SK-N-SH (cell line): Measurements from ENCODE around the gene SVIL. TPM values are rescaled to one million over a fixed set of nuclear protein-coding genes. Genes with fewer than 3 reads are reported as not detected.
"Not testable (repeated sequence)": the region's sequence is repeated elsewhere in the genome, so short reads cannot be mapped to it uniquely, and the experiment has no call there.

ENCODE experiments used
- CTCF ChIA-PET: fragments of 300-600, 350-600 bp; formaldehyde crosslinking; extraction: SDS; loops from one replicate; lab custom pipeline; 2021; lab: Yijun Ruan, JAX
- POLR2A ChIA-PET: fragments of 350-600 bp; sonication (Branson Sonifier 250); formaldehyde crosslinking; extraction: SDS; loops from one replicate; lab custom pipeline; 2020; ENCODE audit warnings: antibody characterized with exemption, inconsistent platforms; lab: Yijun Ruan, JAX
- DNase-seq: peaks from one replicate; pipeline ENCODE4 v3.0.0; 2012
- H2AFZ ChIP-seq: fragments of 200-600 bp; sonication (generic); 2 replicates; pipeline ENCODE4 v1.8.1; 2016; ENCODE audit warnings: antibody characterized with exemption, mild to moderate bottlenecking, low read depth
- H3F3A ChIP-seq: fragments of 200-600 bp; sonication (generic); replicated peaks from 2 replicates; pipeline ENCODE3; 2016; ENCODE audit warnings: antibody characterized with exemption, mild to moderate bottlenecking; ENCODE audit not compliant: insufficient read depth
- H3K27ac ChIP-seq, 2 experiments: fragments of 200-500 bp in 1 of 2; fragments of 200-600 bp in 1 of 2; sonication (Bioruptor generic) in 1 of 2; sonication (generic), shearing (Covaris generic) in 1 of 2; 2 replicates each; pipeline versions ENCODE4 v1.5.1 to v1.6.1; 2014 to 2016; ENCODE audit warnings: low read depth in 2 of 2, inconsistent platforms in 1 of 2, low read length in 1 of 2, mild to moderate bottlenecking in 1 of 2, mixed read lengths in 1 of 2
- H3K27me3 ChIP-seq: fragments of 200-600 bp; sonication (generic), shearing (Covaris generic); 2 replicates; pipeline ENCODE4 v1.6.1; 2016; ENCODE audit warnings: mixed run types; ENCODE audit not compliant: insufficient read depth
- H3K36me3 ChIP-seq, 2 experiments: fragments of 200-500 bp in 1 of 2; fragments of 200-600 bp in 1 of 2; sonication (Bioruptor generic) in 1 of 2; sonication (generic) in 1 of 2; replicated peaks in 1 of 2; 2 replicates each; pipeline versions ENCODE3 to v1.5.1; 2014 to 2016; ENCODE audit warnings: low read length in 1 of 2, mild to moderate bottlenecking in 1 of 2; ENCODE audit not compliant: insufficient read depth in 2 of 2, control insufficient read depth in 1 of 2
- H3K4me1 ChIP-seq, 2 experiments: fragments of 200-500 bp in 1 of 2; fragments of 200-600 bp in 1 of 2; sonication (Bioruptor generic) in 1 of 2; sonication (generic), shearing (Covaris generic) in 1 of 2; 2 replicates each; pipeline versions ENCODE4 v1.5.1 to v1.6.1; 2014 to 2016; ENCODE audit warnings: low read depth in 1 of 2, low read length in 1 of 2, mixed run types in 1 of 2; ENCODE audit not compliant: insufficient read depth in 2 of 2, control insufficient read depth in 1 of 2
- H3K4me2 ChIP-seq: fragments of 200-600 bp; sonication (generic), shearing (Covaris generic); 2 replicates; pipeline ENCODE4 v1.6.1; 2017; ENCODE audit warnings: mixed run types
- H3K4me3 ChIP-seq, 2 experiments: fragments of 200-500 bp in 1 of 2; fragments of 200-600 bp in 1 of 2; sonication (Bioruptor generic) in 1 of 2; sonication (generic), shearing (Covaris generic) in 1 of 2; 2 replicates each; pipeline versions ENCODE4 v1.5.1 to v1.8.1; 2014 to 2016; ENCODE audit warnings: low read depth in 2 of 2, inconsistent platforms in 1 of 2, low read length in 1 of 2, mild to moderate bottlenecking in 1 of 2, mixed read lengths in 1 of 2, moderate library complexity in 1 of 2
- H3K79me2 ChIP-seq: fragments of 200-600 bp; sonication (generic); 2 replicates; pipeline ENCODE4 v1.8.1; 2017; ENCODE audit warnings: mild to moderate bottlenecking; ENCODE audit not compliant: insufficient read depth
- H3K9ac ChIP-seq: fragments of 200-600 bp; sonication (generic); 2 replicates; pipeline ENCODE4 v1.6.1; 2017; ENCODE audit warnings: mixed run types
- H3K9me2 ChIP-seq: fragments of 200-600 bp; sonication (generic); 2 replicates; pipeline ENCODE4 v1.6.1; 2017; ENCODE audit warnings: mixed run types
- H3K9me3 ChIP-seq: fragments of 200-600 bp; sonication (generic); 2 replicates; pipeline ENCODE4 v1.6.1; 2017; ENCODE audit warnings: mixed run types, mild to moderate bottlenecking, moderate library complexity
- H4K20me1 ChIP-seq: fragments of 200-600 bp; sonication (generic); 2 replicates; pipeline ENCODE4 v1.6.1; 2017; ENCODE audit warnings: mild to moderate bottlenecking, mixed run types; ENCODE audit not compliant: insufficient read depth
- FOSL2 ChIP-seq: IDR thresholded peaks from 2 replicates; pipeline ENCODE4 v1.4.0; 2012; ENCODE audit warnings: low read depth, mild to moderate bottlenecking, moderate library complexity, borderline replicate concordance
- FOXJ3 ChIP-seq: sonication (generic); formaldehyde crosslinking; IDR thresholded peaks from 2 replicates; pipeline ENCODE4 v1.5.1; 2020; ENCODE audit warnings: mild to moderate bottlenecking, missing genetic modification reagents
- GABPA ChIP-seq: IDR thresholded peaks from 2 replicates; pipeline ENCODE4 v1.4.0; 2012; ENCODE audit warnings: low read depth, mild to moderate bottlenecking
- GATA2 ChIP-seq: sonication (generic); formaldehyde crosslinking; IDR thresholded peaks from 2 replicates; pipeline ENCODE4 v1.5.0; 2020; ENCODE audit warnings: mild to moderate bottlenecking, missing genetic modification reagents
- NRF1 ChIP-seq: IDR thresholded peaks from 2 replicates; pipeline ENCODE4 v1.6.1; 2012; ENCODE audit warnings: low read depth, mild to moderate bottlenecking, low read length
- PBX3 ChIP-seq: IDR thresholded peaks from 2 replicates; pipeline ENCODE4; 2012
- POLR2AphosphoS5 ChIP-seq: IDR thresholded peaks from 2 replicates; pipeline ENCODE4 v1.6.1; 2012; ENCODE audit warnings: low read depth, low read length
- RCOR1 ChIP-seq: fragments of 150-350 bp; IDR thresholded peaks from 2 replicates; pipeline ENCODE4 v1.6.1; 2017; ENCODE audit warnings: antibody characterized with exemption, low read length
- RFX5 ChIP-seq: IDR thresholded peaks from 2 replicates; pipeline ENCODE4 v1.6.1; 2012; ENCODE audit warnings: mild to moderate bottlenecking, improper control_type of control experiment, low read length
- RXRA ChIP-seq: IDR thresholded peaks from 2 replicates; pipeline ENCODE4 v1.4.0; 2012; ENCODE audit warnings: low read depth, mild to moderate bottlenecking, borderline replicate concordance
- SIN3A ChIP-seq: IDR thresholded peaks from 2 replicates; pipeline ENCODE4 v1.6.1; 2012; ENCODE audit warnings: low read depth, mild to moderate bottlenecking, low read length, moderate library complexity, borderline replicate concordance
- SMC3 ChIP-seq: IDR thresholded peaks from 2 replicates; pipeline ENCODE4 v1.6.1; 2012; ENCODE audit warnings: low read depth, low read length, improper control_type of control experiment
- TEAD4 ChIP-seq: IDR thresholded peaks from 2 replicates; pipeline ENCODE4 v1.4.0; 2012; ENCODE audit warnings: mild to moderate bottlenecking, borderline replicate concordance; ENCODE audit not compliant: insufficient read depth
- USF1 ChIP-seq: IDR thresholded peaks from 2 replicates; pipeline ENCODE4 v1.4.0; 2012; ENCODE audit warnings: low read depth, borderline replicate concordance
- USF2 ChIP-seq: fragments of 150-350 bp; IDR thresholded peaks from 2 replicates; pipeline ENCODE4 v1.6.1; 2017; ENCODE audit warnings: antibody characterized with exemption, low read length, low read depth, borderline replicate concordance
- ZBTB33 ChIP-seq: IDR thresholded peaks from 2 replicates; pipeline ENCODE4 v1.4.0; 2012; ENCODE audit warnings: low read depth, borderline replicate concordance
- WGBS: methylation state at CpG from one replicate; pipeline ENCODE4 v1.1.6; 2017; ENCODE audit warnings: low lambda C conversion rate; 5-methylcytosine and 5-hydroxymethylcytosine counted together
- polyA plus RNA-seq, 3 experiments: library from polyadenylated mRNA; depleted of rRNA; stranded (reverse); fragments of >200 nt; gene quantifications; 2 replicates each; pipeline ENCODE4 v1.2.3, GENCODE V29; 2012

SVIL gene
- polyA plus RNA-seq, 1 of the 3 experiments (the other 2 are of a cell fraction), result 48.7 TPM

GRCh38 chr10:29627201-29628132 is 7.3 kb downstream of the SVIL start (continued):
- peak; percentile 33 for TF ChIP-seq PBX3
- no peak for TF ChIP-seq USF2
- peak; percentile 57; the same call in 1 of the 2 replicates for TF ChIP-seq FOSL2
- no peak for TF ChIP-seq GABPA
- no peak for TF ChIP-seq TEAD4
- no peak for TF ChIP-seq SMC3
- TF ChIP-seq NRF1, result no peak
- no peak for TF ChIP-seq RXRA
- peak; percentile 18; the same call in 1 of the 2 replicates for TF ChIP-seq POLR2AphosphoS5
- no peak for TF ChIP-seq GATA2 (CRISPR knock-in tag)
- no peak for TF ChIP-seq FOXJ3 (CRISPR knock-in tag)
- TF ChIP-seq RFX5, result no peak

- DNase-seq, H3K4me3 ChIP-seq, CTCF ChIA-PET, H3K9me3 ChIP-seq, H3F3A ChIP-seq, H3K4me2 ChIP-seq, H2AFZ ChIP-seq, H3K27ac ChIP-seq, H3K9me2 ChIP-seq, H3K9ac ChIP-seq, POLR2A ChIA-PET, H3K27me3 ChIP-seq: not testable (repeated sequence)
- Histone ChIP-seq H3K4me1 (peaks cover 3 to 25% of the 10 kb centered on the region in 2 experiments), H4K20me1 (peaks cover 48% of the 10 kb centered on the region; the same call in 1 of the 2 replicates), H3K36me3 (peaks cover 0 to 14% of the 10 kb centered on the region in 2 experiments), H3K79me2 (peaks cover 79% of the 10 kb centered on the region)
- whole genome bisulfite sequencing, result 91% methylated on average over 6 of the region's 6 CpGs
These were observed 10.4 kb downstream of the SVIL start for GRCh38 chr10:29624357-29624756.

- TF ChIP-seq SIN3A (no peak), RCOR1 (no peak), ZBTB33 (no peak), USF1 (no peak)
- Histone ChIP-seq H3K4me1 (peaks cover 6 to 31% of the 10 kb centered on the region in 2 experiments), H3K4me2 (no peak overlapping the region), H3K27ac (no peak overlapping the region), H3F3A (no peaks in the 10 kb centered on the region), H3K36me3 (peaks cover 0 to 13% of the 10 kb centered on the region in 2 experiments), H3K9me3 (no peaks in the 10 kb centered on the region), H3K79me2 (peaks cover 81% of the 10 kb centered on the region), H3K9ac (no peak overlapping the region), H3K9me2 (no peaks in the 10 kb centered on the region), H3K4me3 (no peak overlapping the region), H4K20me1 (peaks cover 48% of the 10 kb centered on the region), H3K27me3 (no peaks in the 10 kb centered on the region), H2AFZ (no peak overlapping the region)
- POLR2A ChIA-PET, result no interaction called here
- CTCF ChIA-PET, result no interaction called here
- no peak for DNase-seq
- WGBS, result 90% methylated on average over 4 of the region's 4 CpGs
These were observed 11.0 kb downstream of the SVIL start for GRCh38 chr10:29623797-29624196.
